ENCODE measurements around the gene LAGE3. TPM values are rescaled to one million over a fixed set of nuclear protein-coding genes. Genes with fewer than 3 reads are reported as not detected.
A peak's percentile ranks its signal among the peaks of the same experiment; 100 is the strongest.

Gene LAGE3
- total RNA-seq, 1 donor from 2014 or later: 27.7 TPM

GRCh38 chrX:154436983-154437752, 41.9 kb downstream of the LAGE3 start, which contains the start of gene GDI1:
Gene GDI1 (plus strand): TSS chrX:154437154. CDS start chrX:154437255, 101 bp downstream.
- no peak for DNase-seq (ENCODE audit: extremely low spot score in 2 of 2)
- Histone ChIP-seq H3K9me3 (no peaks in the 10 kb centered on the region), H3K4me3 (peak within 1 kb of the TSS; percentile 58 to 74), H3K4me1 (peaks cover 16% of the 10 kb centered on the region), H3K36me3 (peaks cover 0 to 13% of the 10 kb centered on the region in 2 donors), H3K27ac (peak within 1 kb of the TSS; percentile 91), H3K27me3 (no peaks in the 10 kb centered on the region)
- intact Hi-C loops (cut with DNase I): no loop called here
- TF ChIP-seq POLR2A (IDR thresholded peaks at IDR 0.05) (peak in 1 of 2 donors; percentile 57), POLR2AphosphoS5 (IDR thresholded peaks at IDR 0.05; ENCODE audit: insufficient read depth in 1 of 2, low read depth in 1 of 2) (peak in 1 of 2 donors; percentile 73), CTCF (IDR thresholded peaks at IDR 0.05) (no peak)

GRCh38 chrX:154436374-154436982, 42.6 kb downstream of the LAGE3 start:
- TF ChIP-seq POLR2A (IDR thresholded peaks at IDR 0.05): no peak
- TF ChIP-seq POLR2AphosphoS5 (IDR thresholded peaks at IDR 0.05; ENCODE audit: insufficient read depth in 1 of 2, low read depth in 1 of 2): peak in 1 of 2 donors; percentile 13
- no peak for TF ChIP-seq CTCF (IDR thresholded peaks at IDR 0.05)
- H3K36me3 ChIP-seq: peaks cover 0 to 11% of the 10 kb centered on the region in 2 donors
- peak overlapping the region; percentile 58 to 74 for H3K4me3 ChIP-seq
- H3K9me3 ChIP-seq: no peaks in the 10 kb centered on the region
- H3K4me1 ChIP-seq: peaks cover 16% of the 10 kb centered on the region
- peak overlapping the region; percentile 91 for H3K27ac ChIP-seq
- intact Hi-C loops (cut with DNase I): no loop called here
- no peak for DNase-seq (ENCODE audit: extremely low spot score in 2 of 2)
- H3K27me3 ChIP-seq: no peaks in the 10 kb centered on the region

DNA sequence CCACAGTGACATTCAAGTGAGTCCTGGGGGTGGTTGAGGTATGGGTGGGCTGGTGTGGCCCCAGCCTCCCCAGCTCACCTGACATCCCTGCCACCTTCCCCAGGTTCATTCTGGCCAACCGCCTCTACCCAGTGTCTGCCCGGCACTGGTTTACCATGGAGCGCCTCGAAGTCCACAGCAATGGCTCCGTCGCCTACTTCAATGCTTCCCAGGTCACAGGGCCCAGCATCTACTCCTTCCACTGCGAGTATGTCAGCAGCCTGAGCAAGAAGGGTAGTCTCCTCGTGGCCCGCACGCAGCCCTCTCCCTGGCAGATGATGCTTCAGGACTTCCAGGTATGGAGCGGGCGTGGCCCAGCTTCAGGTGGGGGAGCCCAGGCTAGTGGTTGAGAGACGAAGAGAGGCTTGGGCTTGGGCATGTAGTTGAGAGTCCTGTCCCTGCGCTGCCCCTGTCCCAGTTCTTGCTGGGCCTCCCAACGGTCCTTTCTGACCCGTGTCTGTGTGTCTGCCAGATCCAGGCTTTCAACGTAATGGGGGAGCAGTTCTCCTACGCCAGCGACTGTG, 43.8 kb downstream of the LAGE3 start:
- H3K4me1 ChIP-seq: peaks cover 16% of the 10 kb centered on the region
- H3K9me3 ChIP-seq: no peaks in the 10 kb centered on the region
- TF ChIP-seq CTCF (IDR thresholded peaks at IDR 0.05) (no peak), POLR2AphosphoS5 (IDR thresholded peaks at IDR 0.05; ENCODE audit: insufficient read depth in 1 of 2, low read depth in 1 of 2) (no peak), POLR2A (IDR thresholded peaks at IDR 0.05) (no peak)
- DNase-seq (ENCODE audit: extremely low spot score in 2 of 2): no peak
- intact Hi-C loops (cut with DNase I): no loop called here
- H3K27me3 ChIP-seq: no peaks in the 10 kb centered on the region
- no peak overlapping the region for H3K4me3 ChIP-seq
- peaks cover 0 to 11% of the 10 kb centered on the region in 2 donors for H3K36me3 ChIP-seq
- H3K27ac ChIP-seq: no peak overlapping the region

- intact Hi-C loops (cut with DNase I): no loop called here
- no peak overlapping the region for H3K27ac ChIP-seq
- no peak overlapping the region for H3K4me3 ChIP-seq
- DNase-seq (ENCODE audit: extremely low spot score in 2 of 2): no peak
- TF ChIP-seq POLR2AphosphoS5 (IDR thresholded peaks at IDR 0.05; ENCODE audit: insufficient read depth in 1 of 2, low read depth in 1 of 2) (no peak), POLR2A (IDR thresholded peaks at IDR 0.05) (no peak), CTCF (IDR thresholded peaks at IDR 0.05) (no peak)
- peaks cover 0 to 11% of the 10 kb centered on the region in 2 donors for H3K36me3 ChIP-seq
- H3K27me3 ChIP-seq: no peaks in the 10 kb centered on the region
- H3K9me3 ChIP-seq: no peaks in the 10 kb centered on the region
- H3K4me1 ChIP-seq: peaks cover 16% of the 10 kb centered on the region
These were observed 44.5 kb downstream of the LAGE3 start for GRCh38 chrX:154434394-154435168.
